ENCODE data around the gene EYS.

Gene EYS

DNA sequence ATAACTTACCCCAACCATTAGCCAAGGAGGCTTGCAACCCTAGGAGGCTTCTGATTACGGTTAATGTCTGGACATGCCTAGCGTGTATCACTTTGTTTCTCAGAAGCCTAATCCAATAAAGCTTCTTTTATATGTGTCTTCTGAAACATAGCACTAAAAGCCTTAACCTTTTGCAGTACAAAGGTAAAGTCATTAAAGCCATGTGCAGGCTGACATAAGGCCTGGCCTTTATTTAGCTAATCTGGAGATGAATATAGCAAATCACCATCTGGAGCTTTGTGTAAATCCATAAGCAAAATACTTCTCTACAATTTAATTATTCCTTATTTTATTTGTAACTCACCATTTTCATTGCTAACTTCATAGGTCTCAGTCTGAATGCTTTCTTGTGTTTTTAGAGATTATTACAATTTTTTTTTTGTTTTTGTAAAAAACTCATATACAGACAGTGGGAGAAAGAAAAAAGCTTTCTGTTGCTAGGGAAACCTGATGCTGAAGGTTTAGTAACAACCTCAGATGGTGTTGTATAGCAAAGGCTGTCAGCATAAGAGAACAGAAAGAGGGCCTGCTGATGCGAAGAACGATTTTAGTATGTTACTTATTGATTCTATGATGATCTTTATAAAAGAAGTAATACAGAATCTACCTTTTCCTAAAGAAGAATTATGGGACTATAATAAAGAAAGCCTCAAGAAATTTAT lies at the start of gene EYS:
EYS (minus strand) TSS at position 101 of the 701 bp plus-strand sequence. CDS start 211,816 bp downstream, outside the sequence.
- DNase-seq, result no peak

DNA sequence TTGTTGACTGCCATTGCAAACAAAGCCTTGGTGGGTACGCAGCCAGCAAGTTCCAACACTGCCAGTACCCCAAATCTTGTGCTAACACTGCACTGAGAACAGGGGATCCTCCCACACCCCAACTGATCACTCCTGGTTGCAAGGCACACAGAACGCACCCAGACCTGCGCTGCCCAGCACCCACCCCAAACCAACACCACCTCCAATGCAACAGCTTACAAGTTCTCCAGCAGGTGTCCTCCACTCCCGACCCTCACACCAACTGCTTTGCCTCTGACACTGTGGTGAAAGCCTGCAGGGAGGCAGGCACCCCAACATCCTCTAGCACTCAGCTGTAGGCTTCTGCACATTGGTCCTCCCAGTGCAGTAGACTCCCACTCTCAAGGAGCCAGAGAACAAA lies 39.3 kb upstream of the EYS start:
- DNase-seq, result no peak

DNA sequence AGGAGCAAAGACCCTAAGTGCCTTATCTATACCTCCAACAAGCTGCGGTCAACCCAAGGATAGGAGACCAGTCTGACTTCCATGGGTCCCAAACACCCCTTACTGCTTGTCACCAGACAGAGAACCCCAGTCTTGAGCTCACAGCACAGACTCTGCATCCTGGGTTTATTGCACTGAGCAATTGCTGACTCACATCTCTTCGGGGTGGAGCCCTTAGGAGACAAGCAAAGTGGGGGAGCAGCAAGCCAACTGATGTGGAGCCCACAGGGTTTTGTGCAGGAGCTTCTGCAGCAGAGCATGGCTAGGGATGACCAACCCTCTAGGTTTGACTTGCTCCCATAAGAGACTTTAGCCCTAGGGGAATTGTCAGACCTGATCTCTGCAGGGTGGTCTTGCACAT lies 38.6 kb upstream of the EYS start:
- no peak for DNase-seq

DNA sequence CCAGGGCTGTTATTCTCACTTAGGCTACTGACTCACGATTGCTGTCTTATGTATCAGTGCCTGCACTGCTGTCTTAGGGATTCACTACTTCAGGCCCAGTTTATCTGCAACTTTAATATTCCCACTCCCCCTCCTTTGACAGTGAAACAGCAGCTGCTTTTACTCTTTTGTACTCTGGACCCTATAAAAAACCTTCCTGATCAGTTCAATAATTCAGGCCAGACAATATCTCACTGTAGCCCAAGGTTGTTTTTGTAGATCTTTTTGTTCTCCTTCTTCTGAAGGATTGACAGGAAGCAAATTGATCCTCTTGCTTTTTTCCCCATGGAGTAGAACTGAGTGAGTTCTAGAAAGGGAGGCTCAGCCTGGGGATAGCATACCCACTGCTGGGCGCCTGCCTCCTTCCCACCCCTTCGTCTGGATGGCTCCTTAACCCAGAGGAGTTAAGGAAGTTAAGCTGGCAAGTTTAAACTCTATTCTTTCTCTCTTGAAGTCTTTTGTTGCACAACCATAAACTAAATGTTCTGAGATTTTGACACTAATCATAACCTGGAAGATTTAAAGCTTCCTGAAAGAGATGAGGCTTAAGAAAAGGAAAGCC lies 22.0 kb upstream of the EYS start:
- no peak for DNase-seq

DNA sequence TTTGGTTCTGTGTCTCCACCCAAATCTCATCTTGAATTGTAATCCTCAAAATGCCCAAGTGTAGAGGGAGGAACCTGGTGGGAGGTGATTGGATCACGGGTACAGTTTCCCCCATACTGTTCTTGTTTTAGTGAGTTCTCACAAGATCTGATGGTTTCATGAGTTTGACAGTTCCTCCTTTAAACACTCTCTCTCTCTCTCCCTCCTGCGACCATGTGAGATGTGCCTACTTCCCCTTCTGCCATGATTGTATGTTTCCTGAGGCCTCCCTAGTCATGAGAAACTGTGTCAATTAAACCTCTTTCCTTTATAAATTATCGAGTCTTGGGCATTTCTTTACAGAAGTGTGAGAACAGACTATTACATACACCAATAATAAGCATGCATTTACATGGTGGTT lies 12.1 kb upstream of the EYS start:
- no peak for DNase-seq

DNA sequence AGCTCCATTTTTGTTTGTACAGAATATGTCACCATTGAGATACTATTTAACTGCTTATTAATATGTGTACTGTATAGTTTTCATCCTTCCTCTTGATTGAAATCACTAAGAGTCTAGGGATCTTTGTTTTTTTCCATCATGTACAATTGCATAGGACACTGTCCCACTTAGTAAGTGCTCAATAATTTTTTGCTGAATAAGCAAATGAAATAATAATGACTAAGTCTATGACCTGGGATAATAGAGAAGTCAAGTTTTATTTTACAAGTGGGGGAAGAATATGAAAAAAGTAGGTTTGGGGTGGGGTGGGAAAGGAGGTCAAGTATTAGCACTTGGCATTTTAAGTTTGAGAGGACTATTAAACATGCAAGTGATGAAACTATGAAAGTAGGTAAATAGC lies 4.5 kb upstream of the EYS start:
- DNase-seq, result no peak

DNA sequence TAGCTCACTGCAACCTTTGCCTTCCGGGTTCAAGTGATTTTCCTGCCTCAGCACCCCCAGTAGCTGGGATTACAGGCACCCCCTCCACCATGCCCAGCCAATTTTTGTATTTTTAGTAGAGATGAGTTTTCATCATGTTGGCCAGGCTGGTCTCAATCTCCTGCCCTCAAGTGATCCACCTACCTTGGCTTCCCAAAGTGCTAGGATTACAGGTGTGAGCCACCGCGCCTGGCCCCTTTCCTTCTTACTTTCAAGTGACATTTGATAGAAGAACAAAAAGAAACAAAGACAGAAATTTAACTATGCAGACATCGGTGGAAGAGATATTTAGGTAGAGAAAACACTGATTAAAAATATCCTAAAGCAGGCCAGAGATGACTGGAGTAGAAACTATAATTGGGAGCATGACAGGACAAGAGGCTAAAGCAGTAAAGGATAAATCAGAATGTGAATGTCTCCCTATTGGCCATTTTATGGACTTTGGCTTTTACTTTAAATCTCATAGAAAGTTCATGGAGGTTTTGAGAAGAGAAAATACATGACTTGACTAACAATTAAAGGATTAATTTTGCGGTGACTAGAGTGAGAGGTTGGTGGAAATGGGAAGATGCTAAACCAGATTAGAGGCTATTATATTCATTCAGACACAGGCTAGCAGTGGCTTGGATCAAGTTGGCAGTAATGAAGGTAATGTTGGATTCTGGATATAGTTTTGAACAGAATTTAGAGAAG lies 2.2 kb upstream of the EYS start:
- DNase-seq, result no peak

DNA sequence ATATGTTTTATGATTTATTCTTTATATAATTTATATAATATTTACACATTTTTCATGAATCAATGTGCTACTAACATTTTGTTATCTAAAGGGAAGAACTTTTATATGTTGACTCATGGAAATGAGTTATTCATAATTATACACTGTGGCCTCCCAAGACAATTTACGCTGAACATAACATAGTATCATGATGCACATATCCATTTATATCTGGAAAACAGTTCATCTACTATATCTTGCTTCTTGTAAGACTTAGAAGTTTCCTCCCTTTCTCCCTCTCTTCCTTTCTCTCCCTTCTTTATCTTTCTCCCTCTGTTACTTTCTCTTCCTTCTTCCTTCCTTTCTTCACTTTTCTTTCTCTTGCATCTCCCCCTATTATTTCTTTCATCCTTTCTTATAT lies 1.1 kb upstream of the EYS start:
- no peak for DNase-seq

DNA sequence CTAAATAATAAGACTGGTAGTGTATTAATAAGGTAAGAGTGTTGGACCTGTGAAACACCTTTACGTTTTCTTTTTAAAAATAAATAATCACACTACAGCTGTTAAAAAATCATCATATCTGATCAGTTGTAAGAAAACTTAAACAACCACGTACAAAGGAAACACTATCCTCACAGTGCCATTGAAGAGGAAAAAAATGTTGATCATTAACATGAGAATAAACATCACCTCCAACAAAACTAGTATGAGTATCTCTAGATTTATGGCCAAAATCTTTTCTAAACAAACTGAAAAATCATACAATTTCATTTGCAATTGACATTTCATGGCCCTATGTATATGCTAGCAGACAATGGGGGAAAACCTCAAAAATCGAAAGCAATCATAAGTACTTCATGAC lies 590 bp downstream of the EYS start:
- no peak for DNase-seq

DNA sequence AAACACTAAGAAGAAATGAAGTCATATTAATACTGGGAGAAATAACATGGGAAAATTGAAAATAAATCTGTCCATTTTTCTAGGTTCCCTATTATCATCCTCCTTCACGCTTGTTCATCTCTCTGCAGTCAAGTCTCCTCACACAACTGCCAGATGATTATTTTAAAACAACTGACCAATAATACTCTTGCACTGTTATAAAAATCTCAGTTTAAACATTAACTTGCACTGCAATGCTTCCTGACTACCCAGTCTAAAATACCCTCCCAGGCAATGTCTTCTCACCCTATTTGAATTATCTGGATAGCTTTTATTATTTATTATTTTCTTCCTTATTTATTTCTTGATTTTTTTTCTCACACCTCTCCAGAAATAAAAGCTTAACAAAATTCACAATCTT lies 5.7 kb downstream of the EYS start:
- no peak for DNase-seq

DNA sequence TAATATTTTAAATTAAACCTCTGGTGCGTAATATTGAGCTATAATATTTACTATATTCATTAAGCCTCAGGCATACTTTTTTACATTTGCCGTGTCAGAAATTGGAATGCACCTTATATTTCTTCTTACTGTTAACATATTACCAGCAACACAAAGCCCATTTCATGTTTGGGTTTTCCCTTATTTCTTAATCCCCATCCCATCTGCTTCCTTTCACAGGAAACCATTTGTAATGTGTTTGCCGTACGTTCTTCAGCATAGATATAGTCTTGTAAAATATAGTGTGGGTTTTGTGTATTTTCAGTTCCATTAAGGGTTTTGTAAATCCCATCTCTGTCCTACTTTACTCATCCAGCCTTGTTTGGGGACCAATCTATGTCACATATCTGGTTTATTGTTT lies 6.5 kb downstream of the EYS start:
- no peak for DNase-seq

DNA sequence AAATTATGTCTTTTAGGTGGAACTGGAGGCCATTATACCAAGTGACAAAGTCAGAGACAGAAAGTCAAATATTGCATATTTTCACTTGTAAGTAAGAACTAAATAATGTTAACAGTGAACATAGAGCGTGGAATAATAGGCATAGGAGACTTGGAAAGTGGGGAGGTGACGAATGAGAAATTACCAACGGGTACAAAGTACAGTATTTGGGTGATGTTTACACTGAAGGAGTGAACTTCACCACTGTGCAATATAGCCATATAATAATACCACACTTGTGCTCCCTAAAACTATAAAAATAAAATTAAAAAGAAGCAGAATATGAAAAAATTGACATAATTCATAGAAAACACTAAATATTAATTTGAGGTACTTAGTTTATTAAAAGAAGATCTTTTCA lies 14.9 kb downstream of the EYS start:
- no peak for DNase-seq

DNA sequence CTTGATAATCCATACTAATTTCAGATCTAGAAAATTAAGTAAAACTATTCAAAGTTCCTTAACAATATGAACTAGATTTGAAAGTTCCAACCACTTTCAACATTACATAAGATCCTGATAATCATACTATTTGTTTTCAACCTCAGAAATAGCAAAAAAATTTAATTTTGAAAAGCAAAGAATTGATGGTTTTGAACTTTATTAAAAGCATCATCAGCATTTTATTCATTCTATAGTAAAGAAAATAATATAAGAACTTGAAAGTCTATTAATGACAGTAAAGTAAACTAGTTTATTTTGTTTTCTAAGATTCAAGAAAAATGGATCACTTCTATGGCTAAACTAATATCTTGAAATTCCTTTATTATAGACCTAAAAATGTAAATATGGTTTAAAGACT lies 26.8 kb downstream of the EYS start:
- no peak for DNase-seq

DNA sequence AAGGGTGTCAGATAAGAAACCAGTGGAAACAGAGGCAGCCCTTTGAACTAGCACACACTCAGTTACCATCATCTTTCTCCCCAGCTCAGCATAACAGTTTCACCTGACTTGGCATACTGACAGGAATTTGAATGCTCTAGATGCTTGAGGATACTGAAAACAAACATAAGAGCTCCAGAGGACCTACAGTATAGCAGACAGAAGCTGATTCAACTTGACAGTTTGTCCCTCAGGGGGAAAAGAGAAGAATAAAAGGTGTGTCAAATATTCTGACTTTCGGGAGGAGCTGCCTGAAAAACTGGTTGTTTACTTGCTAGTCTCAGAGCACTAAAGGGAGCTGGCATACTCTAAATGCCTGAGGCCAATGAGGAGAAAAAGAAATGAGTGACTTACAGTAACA lies 35.1 kb downstream of the EYS start:
- no peak for DNase-seq

DNA sequence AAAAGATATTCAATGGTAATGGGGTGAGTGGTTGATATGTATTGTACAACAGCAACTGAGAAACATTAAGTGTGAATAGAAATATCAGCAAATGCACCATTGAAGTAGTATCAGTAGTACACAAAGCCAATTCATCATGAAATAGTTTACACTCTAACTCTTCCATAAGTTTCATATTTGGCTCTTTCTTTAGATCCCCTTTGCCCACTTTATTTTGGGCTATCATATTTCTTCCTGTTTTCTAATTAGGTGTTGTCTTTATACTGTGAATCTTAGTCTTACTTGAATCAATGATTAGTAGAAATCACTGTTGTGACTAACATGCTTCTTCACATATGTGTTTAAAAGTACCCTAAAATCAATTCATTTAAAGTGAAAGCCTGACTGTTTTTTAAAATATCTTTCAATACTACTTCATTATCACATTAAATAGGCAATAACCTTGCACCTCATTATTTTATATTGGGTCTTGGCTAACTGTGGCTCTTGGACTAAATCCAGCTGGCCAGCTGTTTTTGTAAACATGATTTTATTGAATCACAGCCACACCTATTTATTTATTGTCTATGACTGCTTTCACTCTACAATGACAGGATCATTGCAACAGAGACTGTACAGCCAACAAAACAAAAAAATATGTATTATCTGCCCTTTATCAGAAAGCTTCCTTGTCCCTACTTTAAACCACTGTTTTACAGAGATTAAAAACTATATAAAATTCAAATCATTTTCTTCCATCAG lies 38.9 kb downstream of the EYS start:
- DNase-seq, result no peak

DNA sequence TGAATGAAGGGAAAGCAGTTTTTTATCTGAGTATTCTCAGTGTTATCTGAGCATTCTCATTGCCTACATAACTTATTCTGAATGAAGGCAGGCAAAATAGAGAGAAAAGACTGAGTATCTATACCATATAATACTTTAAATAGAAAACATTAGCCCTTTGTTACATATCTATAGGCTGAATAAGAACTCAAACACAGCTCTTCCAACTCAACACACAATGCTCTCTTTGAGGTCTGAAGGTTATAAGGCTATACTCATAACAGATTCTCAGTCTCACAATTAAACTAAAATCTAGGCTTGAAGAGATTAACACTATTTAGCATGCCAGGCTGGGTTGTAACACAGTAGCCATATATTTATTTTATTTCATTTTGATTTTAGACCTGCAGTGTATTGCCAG lies 56.9 kb downstream of the EYS start:
- DNase-seq, result no peak

DNA sequence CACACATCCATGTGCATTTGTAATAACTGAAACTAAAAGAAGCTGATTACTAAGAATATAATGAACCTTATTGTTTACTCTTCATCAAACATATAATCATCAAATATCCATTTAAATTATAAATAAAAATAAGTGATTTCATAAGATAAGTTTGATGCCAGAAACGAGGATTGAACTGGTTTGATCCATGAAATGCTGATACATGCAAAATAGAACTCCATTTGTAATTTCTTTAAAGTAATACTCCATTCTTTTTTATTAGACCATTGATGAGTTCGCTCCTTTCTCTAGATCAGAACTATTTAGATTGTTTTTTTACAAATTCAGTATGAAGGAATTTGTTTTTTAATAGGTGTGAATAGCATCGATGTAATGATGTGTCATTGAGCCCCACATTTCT lies 57.6 kb downstream of the EYS start:
- DNase-seq, result no peak

DNA sequence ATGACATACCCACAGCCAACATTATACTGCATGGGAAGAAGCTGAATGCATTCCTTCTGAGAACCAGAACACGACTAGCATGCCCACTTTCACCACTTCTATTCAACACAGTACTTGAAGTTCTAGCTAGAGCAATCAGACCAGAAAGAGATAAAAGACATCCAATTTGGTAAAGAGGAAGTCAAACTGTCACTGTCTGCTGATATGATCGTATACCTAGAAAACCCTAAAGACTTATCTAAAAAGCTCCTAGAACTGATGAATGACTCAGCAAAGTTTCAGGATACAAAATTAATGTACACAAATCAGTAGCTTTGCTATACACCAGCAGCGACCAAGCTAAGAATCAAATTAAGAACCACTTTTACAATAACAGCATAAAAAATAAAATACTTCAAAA lies 60.5 kb downstream of the EYS start:
- DNase-seq, result no peak

DNA sequence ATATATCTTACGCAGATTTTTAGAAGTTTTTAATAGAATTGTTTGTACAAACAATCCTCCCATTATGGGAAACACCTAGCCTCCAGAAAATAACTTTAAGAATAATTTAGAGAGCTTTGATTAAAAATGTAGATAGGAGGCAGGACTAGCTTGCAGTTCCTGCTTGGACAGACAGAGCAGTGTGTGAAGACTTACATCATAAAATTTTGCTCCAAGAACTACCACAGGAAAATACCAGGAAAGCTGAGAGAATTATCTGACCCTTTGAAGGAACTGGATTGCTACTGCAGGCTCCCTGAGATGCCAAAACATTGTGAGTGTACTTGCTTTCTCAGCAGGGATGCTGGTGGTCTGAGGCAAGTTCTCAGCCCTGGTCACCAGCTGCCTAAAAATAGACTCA lies 64.2 kb downstream of the EYS start:
- DNase-seq, result no peak

DNA sequence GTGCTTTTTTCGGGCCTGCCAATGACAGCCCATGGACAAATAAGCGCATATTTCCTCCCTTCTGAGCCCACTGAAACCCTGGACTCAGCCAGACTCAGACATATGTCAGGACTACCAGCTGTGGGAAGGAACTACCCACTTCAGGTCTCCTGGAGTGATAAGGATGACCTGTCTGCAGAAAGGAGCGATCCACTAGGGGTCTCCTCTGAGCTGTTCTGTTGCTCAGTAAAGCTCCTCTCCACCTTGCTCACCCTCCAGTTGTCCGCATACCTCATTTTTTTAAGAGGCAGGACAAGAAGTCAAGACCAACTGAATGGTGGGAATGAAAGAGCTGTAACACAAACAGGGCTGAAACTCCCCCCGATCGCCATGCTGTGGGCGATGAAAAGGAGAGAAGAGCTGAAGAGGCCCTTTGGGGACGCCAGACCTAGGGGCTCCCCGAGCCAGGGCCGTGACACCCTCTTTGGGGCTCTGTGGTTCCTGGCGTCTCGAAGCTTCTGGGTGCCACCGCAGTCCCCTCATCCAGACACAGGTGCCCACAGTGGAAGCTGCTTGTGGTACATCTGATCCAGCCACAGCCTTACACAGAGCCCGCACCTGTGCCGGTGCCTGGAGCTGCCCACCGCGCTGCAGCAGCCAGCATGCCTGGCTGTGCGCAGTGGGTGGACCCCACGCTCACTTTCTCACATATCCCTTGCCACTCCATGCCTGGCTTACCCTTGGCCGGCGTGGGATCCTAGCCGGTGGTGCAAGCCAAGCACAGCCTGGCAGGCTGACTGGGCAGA lies 68.8 kb downstream of the EYS start:
- no peak for DNase-seq

DNA sequence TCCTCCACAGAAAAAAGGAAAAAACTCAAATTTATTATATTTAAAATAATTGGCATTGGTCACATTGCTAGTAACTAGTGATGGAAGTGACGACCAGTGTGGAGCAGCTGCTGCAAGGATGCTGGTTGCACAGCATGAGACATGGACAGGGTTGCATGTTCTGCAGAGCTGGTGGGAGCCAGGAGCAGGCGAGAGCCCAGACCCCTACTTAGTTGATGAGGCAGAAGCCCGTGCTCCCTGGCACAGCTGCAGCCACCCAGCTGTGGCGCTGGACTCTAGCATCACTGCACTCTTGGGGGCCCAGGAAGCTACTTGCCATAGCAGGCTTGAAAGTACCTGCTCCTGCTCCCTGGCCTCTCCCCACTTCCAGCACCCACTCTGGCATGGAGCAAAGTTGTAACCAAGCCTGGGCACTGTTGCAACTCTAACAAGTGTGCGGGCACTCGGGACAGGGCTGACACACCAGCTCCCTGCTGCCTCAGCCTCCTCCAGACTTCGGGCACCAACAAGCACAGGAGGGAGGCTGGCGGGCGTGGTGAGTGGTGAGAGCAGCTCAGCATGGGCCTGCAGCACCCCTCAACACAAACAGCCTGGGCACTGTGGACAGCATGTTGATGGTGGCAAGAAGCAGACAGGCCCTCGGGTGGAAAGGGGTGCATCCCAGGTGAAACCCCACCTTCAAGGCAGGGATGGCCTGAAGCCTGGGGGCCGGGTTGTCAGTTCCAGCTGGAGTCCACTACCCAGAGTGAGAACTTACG lies 69.6 kb downstream of the EYS start:
- no peak for DNase-seq

DNA sequence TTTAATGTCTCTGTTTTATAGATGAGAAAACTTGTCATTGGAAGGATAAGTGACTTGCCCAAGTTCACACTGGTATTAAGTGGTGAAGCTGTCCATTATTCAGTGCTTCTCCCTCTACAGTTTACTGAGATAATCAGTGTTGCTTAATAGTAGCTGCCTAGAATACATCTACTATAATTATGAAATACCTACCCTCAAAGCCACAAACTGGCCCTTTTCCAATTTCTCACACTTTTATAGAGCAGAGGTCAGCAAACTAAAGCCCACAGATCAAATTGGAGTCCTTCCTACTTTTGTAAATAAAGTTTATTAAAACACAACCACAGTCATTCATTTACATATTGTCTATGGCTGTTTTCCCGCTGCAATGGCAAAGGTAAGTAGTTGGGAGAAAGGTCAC lies 73.5 kb downstream of the EYS start:
- no peak for DNase-seq
